ENCODE measurements around the gene SETD3. TPM values are rescaled to one million over a fixed set of nuclear protein-coding genes. Genes with fewer than 3 reads are reported as not detected.

Gene SETD3
- total and polyA plus RNA-seq, 2 experiments from 2014 or later: 40.7 to 68.0 TPM

- Mint-ChIP-seq H3K4me1 (peaks cover 61% of the 10 kb centered on the region), H3K4me3 (no peak overlapping the region; the same call in 2 of the 3 replicates), H3K36me3 (ENCODE audit: low read depth) (peaks cover 12% of the 10 kb centered on the region), H3K9me3 (no peaks in the 10 kb centered on the region), H3K27me3 (ENCODE audit: insufficient read depth, low read depth, poor library complexity) (peaks cover 11% of the 10 kb centered on the region), H3K27ac (peak overlapping the region; percentile 77)
- H2AFZ ChIP-seq: no peak overlapping the region
- no peaks in the 10 kb centered on the region for H4K20me1 ChIP-seq (replicated peaks; ENCODE audit: insufficient read depth)
- peaks cover 45% of the 10 kb centered on the region for H3K4me1 ChIP-seq (ENCODE audit: insufficient read depth)
- H3K4me2 ChIP-seq: no peak overlapping the region
- no peak overlapping the region for H3K4me3 ChIP-seq
- DNase-seq (ENCODE audit: low spot score) (peak; percentile 34), ATAC-seq (no peak; the same call in 2 of the 3 replicates)
- no peaks in the 10 kb centered on the region; the same call in 1 of the 2 replicates for H3K79me2 ChIP-seq (replicated peaks; ENCODE audit: insufficient read depth)
- H3K36me3 ChIP-seq (ENCODE audit: insufficient read depth): peaks cover 6% of the 10 kb centered on the region; the same call in 1 of the 2 replicates
- TF ChIP-seq EZH2 (IDR thresholded peaks at IDR 0.05; ENCODE audit: low read depth, unreplicated experiment): no peak
- no peaks in the 10 kb centered on the region for H3K27me3 ChIP-seq (ENCODE audit: insufficient read depth)
- H3K27ac ChIP-seq (ENCODE audit: low read depth): no peak overlapping the region
- no peaks in the 10 kb centered on the region for H3K9me2 ChIP-seq (ENCODE audit: insufficient read depth)
- H3F3A ChIP-seq (replicated peaks; ENCODE audit: low read depth): no peaks in the 10 kb centered on the region
These were observed 72.2 kb downstream of the SETD3 start for GRCh38 chr14:99408286-99408970.

GRCh38 chr14:99407416-99407815 is 73.2 kb downstream of the SETD3 start:
- ATAC-seq (no peak), DNase-seq (ENCODE audit: low spot score) (no peak)
- H3K4me2 ChIP-seq: no peak overlapping the region
- Mint-ChIP-seq H3K9me3 (no peaks in the 10 kb centered on the region), H3K4me1 (peaks cover 54% of the 10 kb centered on the region), H3K27me3 (ENCODE audit: insufficient read depth, low read depth, poor library complexity) (peaks cover 11% of the 10 kb centered on the region), H3K4me3 (no peak overlapping the region), H3K27ac (peak overlapping the region; percentile 74), H3K36me3 (ENCODE audit: low read depth) (peaks cover 15% of the 10 kb centered on the region)
- H3K36me3 ChIP-seq (ENCODE audit: insufficient read depth): peaks cover 6% of the 10 kb centered on the region; the same call in 1 of the 2 replicates
- H3F3A ChIP-seq (replicated peaks; ENCODE audit: low read depth): no peaks in the 10 kb centered on the region
- no peak overlapping the region for H2AFZ ChIP-seq
- no peaks in the 10 kb centered on the region for H3K27me3 ChIP-seq (ENCODE audit: insufficient read depth)
- no peak overlapping the region for H3K27ac ChIP-seq (ENCODE audit: low read depth)
- H3K4me1 ChIP-seq (ENCODE audit: insufficient read depth): peaks cover 35% of the 10 kb centered on the region
- no peaks in the 10 kb centered on the region for H3K9me2 ChIP-seq (ENCODE audit: insufficient read depth)
- no peaks in the 10 kb centered on the region; the same call in 1 of the 2 replicates for H3K79me2 ChIP-seq (replicated peaks; ENCODE audit: insufficient read depth)
- no peaks in the 10 kb centered on the region for H4K20me1 ChIP-seq (replicated peaks; ENCODE audit: insufficient read depth)
- no peak overlapping the region for H3K4me3 ChIP-seq
- TF ChIP-seq EZH2 (IDR thresholded peaks at IDR 0.05; ENCODE audit: low read depth, unreplicated experiment) (no peak), ZNF331 (CRISPR knock-in tag; IDR thresholded peaks at IDR 0.05; ENCODE audit: low read depth) (no peak), JUNB (IDR thresholded peaks at IDR 0.05; ENCODE audit: unreplicated experiment) (no peak), POLR2AphosphoS5 (IDR thresholded peaks at IDR 0.05; ENCODE audit: low read depth) (no peak), NANOG (IDR thresholded peaks at IDR 0.05; ENCODE audit: borderline replicate concordance) (no peak), STAT1 (IDR thresholded peaks at IDR 0.05; ENCODE audit: unreplicated experiment) (no peak), EZH2phosphoT487 (IDR thresholded peaks at IDR 0.05; ENCODE audit: unreplicated experiment) (no peak), CTCF (conservative IDR thresholded peaks at IDR 0.05; ENCODE audit: low read depth in 2 of 2) (no peak), ZNF114 (CRISPR knock-in tag; IDR thresholded peaks at IDR 0.05) (no peak)
- TF ChIP-seq, protein P1, sequence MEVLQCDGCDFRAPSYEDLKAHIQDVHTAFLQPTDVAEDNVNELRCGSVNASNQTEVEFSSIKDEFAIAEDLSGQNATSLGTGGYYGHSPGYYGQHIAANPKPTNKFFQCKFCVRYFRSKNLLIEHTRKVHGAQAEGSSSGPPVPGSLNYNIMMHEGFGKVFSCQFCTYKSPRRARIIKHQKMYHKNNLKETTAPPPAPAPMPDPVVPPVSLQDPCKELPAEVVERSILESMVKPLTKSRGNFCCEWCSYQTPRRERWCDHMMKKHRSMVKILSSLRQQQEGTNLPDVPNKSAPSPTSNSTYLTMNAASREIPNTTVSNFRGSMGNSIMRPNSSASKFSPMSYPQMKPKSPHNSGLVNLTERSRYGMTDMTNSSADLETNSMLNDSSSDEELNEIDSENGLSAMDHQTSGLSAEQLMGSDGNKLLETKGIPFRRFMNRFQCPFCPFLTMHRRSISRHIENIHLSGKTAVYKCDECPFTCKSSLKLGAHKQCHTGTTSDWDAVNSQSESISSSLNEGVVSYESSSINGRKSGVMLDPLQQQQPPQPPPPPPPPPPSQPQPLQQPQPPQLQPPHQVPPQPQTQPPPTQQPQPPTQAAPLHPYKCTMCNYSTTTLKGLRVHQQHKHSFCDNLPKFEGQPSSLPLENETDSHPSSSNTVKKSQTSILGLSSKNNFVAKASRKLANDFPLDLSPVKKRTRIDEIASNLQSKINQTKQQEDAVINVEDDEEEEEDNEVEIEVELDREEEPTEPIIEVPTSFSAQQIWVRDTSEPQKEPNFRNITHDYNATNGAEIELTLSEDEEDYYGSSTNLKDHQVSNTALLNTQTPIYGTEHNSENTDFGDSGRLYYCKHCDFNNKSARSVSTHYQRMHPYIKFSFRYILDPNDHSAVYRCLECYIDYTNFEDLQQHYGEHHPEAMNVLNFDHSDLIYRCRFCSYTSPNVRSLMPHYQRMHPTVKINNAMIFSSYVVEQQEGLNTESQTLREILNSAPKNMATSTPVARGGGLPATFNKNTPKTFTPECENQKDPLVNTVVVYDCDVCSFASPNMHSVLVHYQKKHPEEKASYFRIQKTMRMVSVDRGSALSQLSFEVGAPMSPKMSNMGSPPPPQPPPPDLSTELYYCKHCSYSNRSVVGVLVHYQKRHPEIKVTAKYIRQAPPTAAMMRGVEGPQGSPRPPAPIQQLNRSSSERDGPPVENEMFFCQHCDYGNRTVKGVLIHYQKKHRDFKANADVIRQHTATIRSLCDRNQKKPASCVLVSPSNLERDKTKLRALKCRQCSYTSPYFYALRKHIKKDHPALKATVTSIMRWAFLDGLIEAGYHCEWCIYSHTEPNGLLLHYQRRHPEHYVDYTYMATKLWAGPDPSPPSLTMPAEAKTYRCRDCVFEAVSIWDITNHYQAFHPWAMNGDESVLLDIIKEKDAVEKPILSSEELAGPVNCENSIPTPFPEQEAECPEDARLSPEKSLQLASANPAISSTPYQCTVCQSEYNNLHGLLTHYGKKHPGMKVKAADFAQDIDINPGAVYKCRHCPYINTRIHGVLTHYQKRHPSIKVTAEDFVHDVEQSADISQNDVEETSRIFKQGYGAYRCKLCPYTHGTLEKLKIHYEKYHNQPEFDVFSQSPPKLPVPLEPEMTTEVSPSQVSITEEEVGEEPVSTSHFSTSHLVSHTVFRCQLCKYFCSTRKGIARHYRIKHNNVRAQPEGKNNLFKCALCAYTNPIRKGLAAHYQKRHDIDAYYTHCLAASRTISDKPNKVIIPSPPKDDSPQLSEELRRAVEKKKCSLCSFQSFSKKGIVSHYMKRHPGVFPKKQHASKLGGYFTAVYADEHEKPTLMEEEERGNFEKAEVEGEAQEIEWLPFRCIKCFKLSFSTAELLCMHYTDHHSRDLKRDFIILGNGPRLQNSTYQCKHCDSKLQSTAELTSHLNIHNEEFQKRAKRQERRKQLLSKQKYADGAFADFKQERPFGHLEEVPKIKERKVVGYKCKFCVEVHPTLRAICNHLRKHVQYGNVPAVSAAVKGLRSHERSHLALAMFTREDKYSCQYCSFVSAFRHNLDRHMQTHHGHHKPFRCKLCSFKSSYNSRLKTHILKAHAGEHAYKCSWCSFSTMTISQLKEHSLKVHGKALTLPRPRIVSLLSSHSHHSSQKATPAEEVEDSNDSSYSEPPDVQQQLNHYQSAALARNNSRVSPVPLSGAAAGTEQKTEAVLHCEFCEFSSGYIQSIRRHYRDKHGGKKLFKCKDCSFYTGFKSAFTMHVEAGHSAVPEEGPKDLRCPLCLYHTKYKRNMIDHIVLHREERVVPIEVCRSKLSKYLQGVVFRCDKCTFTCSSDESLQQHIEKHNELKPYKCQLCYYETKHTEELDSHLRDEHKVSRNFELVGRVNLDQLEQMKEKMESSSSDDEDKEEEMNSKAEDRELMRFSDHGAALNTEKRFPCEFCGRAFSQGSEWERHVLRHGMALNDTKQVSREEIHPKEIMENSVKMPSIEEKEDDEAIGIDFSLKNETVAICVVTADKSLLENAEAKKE (CRISPR knock-in tag; IDR thresholded peaks at IDR 0.05): no peak
- TF ChIP-seq, protein P2, sequence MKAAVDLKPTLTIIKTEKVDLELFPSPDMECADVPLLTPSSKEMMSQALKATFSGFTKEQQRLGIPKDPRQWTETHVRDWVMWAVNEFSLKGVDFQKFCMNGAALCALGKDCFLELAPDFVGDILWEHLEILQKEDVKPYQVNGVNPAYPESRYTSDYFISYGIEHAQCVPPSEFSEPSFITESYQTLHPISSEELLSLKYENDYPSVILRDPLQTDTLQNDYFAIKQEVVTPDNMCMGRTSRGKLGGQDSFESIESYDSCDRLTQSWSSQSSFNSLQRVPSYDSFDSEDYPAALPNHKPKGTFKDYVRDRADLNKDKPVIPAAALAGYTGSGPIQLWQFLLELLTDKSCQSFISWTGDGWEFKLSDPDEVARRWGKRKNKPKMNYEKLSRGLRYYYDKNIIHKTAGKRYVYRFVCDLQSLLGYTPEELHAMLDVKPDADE (IDR thresholded peaks at IDR 0.05): no peak
